NT2/D1 (cell line): Measurements from ENCODE around the gene EPS15.
"Not testable (repeated sequence)": the region's sequence is repeated elsewhere in the genome, so short reads cannot be mapped to it uniquely, and the experiment has no call there.

Source experiments
- DNase-seq: peaks from one replicate; pipeline ENCODE4 v3.0.0-alpha.2; 2011; ENCODE audit warnings: low read depth, low spot score
- H3K27me3 ChIP-seq: 2 replicates; pipeline ENCODE4 v1.6.0; 2011; ENCODE audit warnings: mild to moderate bottlenecking; ENCODE audit not compliant: insufficient read length, insufficient read depth
- H3K36me3 ChIP-seq: 2 replicates; pipeline ENCODE4 v1.6.1; 2011; ENCODE audit warnings: mild to moderate bottlenecking, low read length, mixed read lengths; ENCODE audit not compliant: insufficient read depth, insufficient read length
- H3K4me1 ChIP-seq: 2 replicates; pipeline ENCODE4 v1.5.1; 2011; ENCODE audit not compliant: insufficient read depth, insufficient read length
- H3K4me3 ChIP-seq: 2 replicates; pipeline ENCODE4 v1.5.1; 2011; ENCODE audit warnings: low read depth; ENCODE audit not compliant: insufficient read length
- H3K9ac ChIP-seq: 2 replicates; pipeline ENCODE4 v1.6.0; 2011; ENCODE audit warnings: low read depth; ENCODE audit not compliant: insufficient read length
- H3K9me3 ChIP-seq: 2 replicates; pipeline ENCODE4 v1.5.1; 2011; ENCODE audit warnings: mild to moderate bottlenecking, low read length; ENCODE audit not compliant: insufficient read depth
- SUZ12 ChIP-seq: IDR thresholded peaks from 2 replicates; pipeline ENCODE4 v1.6.1; 2011; ENCODE audit not compliant: insufficient read length, insufficient read depth; ENCODE audit errors: extremely low read depth
- YY1 ChIP-seq: IDR thresholded peaks from 2 replicates; pipeline ENCODE4 v1.6.1; 2011; ENCODE audit not compliant: insufficient read length, insufficient read depth
- ZNF274 ChIP-seq: IDR thresholded peaks from 2 replicates; pipeline ENCODE4 v1.6.1; 2011; ENCODE audit warnings: mild to moderate bottlenecking, low read depth, low read length

EPS15 gene

GRCh38 chr1:51325391-51325790, 193.7 kb downstream of the EPS15 start:
- Histone ChIP-seq H3K36me3 (no peaks in the 10 kb centered on the region), H3K9ac (no peak overlapping the region), H3K4me1 (peaks cover 4% of the 10 kb centered on the region), H3K27me3 (peaks cover 15% of the 10 kb centered on the region), H3K9me3 (no peaks in the 10 kb centered on the region), H3K4me3 (no peak overlapping the region)
- no peak for DNase-seq
- TF ChIP-seq YY1 (no peak), SUZ12 (no peak), ZNF274 (no peak)

- not testable (repeated sequence) for H3K9me3 ChIP-seq, H3K9ac ChIP-seq, H3K4me1 ChIP-seq, DNase-seq, H3K36me3 ChIP-seq, H3K4me3 ChIP-seq
- peaks cover 14% of the 10 kb centered on the region for H3K27me3 ChIP-seq
Observed at GRCh38 chr1:51325011-51325385, 194.1 kb downstream of the EPS15 start.

- H3K9me3 ChIP-seq, result no peaks in the 10 kb centered on the region
- H3K4me1 ChIP-seq, result peaks cover 4% of the 10 kb centered on the region
- no peak overlapping the region for H3K9ac ChIP-seq
- H3K4me3 ChIP-seq, result no peak overlapping the region
- H3K36me3 ChIP-seq, result no peaks in the 10 kb centered on the region
- DNase-seq, result no peak
- peaks cover 8% of the 10 kb centered on the region for H3K27me3 ChIP-seq
- TF ChIP-seq YY1 (no peak), ZNF274 (no peak), SUZ12 (no peak)
Observed at GRCh38 chr1:51324251-51325010, 194.6 kb downstream of the EPS15 start.

GRCh38 chr1:51323778-51324177, 195.3 kb downstream of the EPS15 start:
- no peak overlapping the region for H3K4me3 ChIP-seq
- H3K4me1 ChIP-seq, result peaks cover 4% of the 10 kb centered on the region
- TF ChIP-seq ZNF274, result no peak
- TF ChIP-seq SUZ12, result no peak
- no peak for TF ChIP-seq YY1
- H3K9me3 ChIP-seq, result no peaks in the 10 kb centered on the region
- H3K27me3 ChIP-seq, result peaks cover 2% of the 10 kb centered on the region
- H3K9ac ChIP-seq, result no peak overlapping the region
- DNase-seq, result no peak
- H3K36me3 ChIP-seq, result no peaks in the 10 kb centered on the region

- H3K4me1 ChIP-seq, result peaks cover 7% of the 10 kb centered on the region
- no peak overlapping the region for H3K4me3 ChIP-seq
- no peak for TF ChIP-seq ZNF274
- TF ChIP-seq SUZ12, result no peak
- no peak for TF ChIP-seq YY1
- no peaks in the 10 kb centered on the region for H3K36me3 ChIP-seq
- H3K9ac ChIP-seq, result no peak overlapping the region
- no peaks in the 10 kb centered on the region for H3K9me3 ChIP-seq
- no peak for DNase-seq
- H3K27me3 ChIP-seq, result no peaks in the 10 kb centered on the region
Observed at GRCh38 chr1:51322417-51323101, 196.5 kb downstream of the EPS15 start.

- H3K27me3 ChIP-seq, result no peaks in the 10 kb centered on the region
- H3K36me3 ChIP-seq, result no peaks in the 10 kb centered on the region
- no peak overlapping the region for H3K9ac ChIP-seq
- TF ChIP-seq YY1, result no peak
- no peak for TF ChIP-seq ZNF274
- peaks cover 10% of the 10 kb centered on the region for H3K4me1 ChIP-seq
- DNase-seq, result no peak
- H3K9me3 ChIP-seq, result no peaks in the 10 kb centered on the region
- no peak overlapping the region for H3K4me3 ChIP-seq
Observed at GRCh38 chr1:51321924-51322280, 197.2 kb downstream of the EPS15 start.

- DNase-seq, result no peak
- no peaks in the 10 kb centered on the region for H3K36me3 ChIP-seq
- H3K9ac ChIP-seq, result no peak overlapping the region
- no peaks in the 10 kb centered on the region for H3K9me3 ChIP-seq
- no peak for TF ChIP-seq ZNF274
- no peak for TF ChIP-seq SUZ12
- TF ChIP-seq YY1, result no peak
- H3K4me3 ChIP-seq, result no peak overlapping the region
- H3K4me1 ChIP-seq, result peaks cover 11% of the 10 kb centered on the region
- H3K27me3 ChIP-seq, result no peaks in the 10 kb centered on the region
Observed at GRCh38 chr1:51320967-51321923, 197.8 kb downstream of the EPS15 start.

GRCh38 chr1:51317798-51318197, 201.3 kb downstream of the EPS15 start:
- Histone ChIP-seq H3K36me3 (no peaks in the 10 kb centered on the region), H3K9me3 (no peaks in the 10 kb centered on the region), H3K9ac (no peak overlapping the region), H3K4me3 (no peak overlapping the region), H3K27me3 (no peaks in the 10 kb centered on the region), H3K4me1 (peaks cover 22% of the 10 kb centered on the region)
- no peak for DNase-seq
- TF ChIP-seq YY1 (no peak), SUZ12 (no peak), ZNF274 (no peak)
